Measurements from ENCODE around the gene DNAH7. TPM values are rescaled to one million over a fixed set of nuclear protein-coding genes. Genes with fewer than 3 reads are reported as not detected.

The DNAH7 gene
- total RNA-seq, 6 experiments from 2014 or later, result 0.12 to 0.35 (median 0.26) TPM

GRCh38 chr2:195766691-195767090 lies 301.9 kb downstream of the DNAH7 start:
- no peaks in the 10 kb centered on the region for H3K9me3 ChIP-seq
- H3K36me3 ChIP-seq, result no peaks in the 10 kb centered on the region
- H3K27ac ChIP-seq, result no peak overlapping the region
- H3K4me1 ChIP-seq, result no peaks in the 10 kb centered on the region
- intact Hi-C loops (cut with DNase I), result no loop called here
- DNase-seq, result no peak
- no peak overlapping the region for H3K4me3 ChIP-seq
- ATAC-seq, result no peak
- H3K27me3 ChIP-seq, result no peaks in the 10 kb centered on the region
- 94% methylated on average over 1 of the region's 1 CpG for WGBS (ENCODE audit: insufficient coverage, low coverage, low lambda C conversion rate, missing lambda C conversion rate)
- TF ChIP-seq POLR2A (IDR thresholded peaks at IDR 0.05), result no peak
- no peak for TF ChIP-seq CTCF (IDR thresholded peaks at IDR 0.05)

- Histone ChIP-seq H3K27ac (no peak overlapping the region), H3K36me3 (no peaks in the 10 kb centered on the region), H3K4me1 (no peaks in the 10 kb centered on the region), H3K4me3 (no peak overlapping the region), H3K27me3 (no peaks in the 10 kb centered on the region), H3K9me3 (no peaks in the 10 kb centered on the region)
- intact Hi-C loops (cut with DNase I), result no loop called here
- TF ChIP-seq POLR2A (IDR thresholded peaks at IDR 0.05), result no peak
- TF ChIP-seq CTCF (IDR thresholded peaks at IDR 0.05), result no peak
- ATAC-seq, result no peak
- DNase-seq, result no peak
Measured at GRCh38 chr2:195763866-195764265, 304.8 kb downstream of the DNAH7 start.

GRCh38 chr2:195759877-195760276 lies 308.8 kb downstream of the DNAH7 start:
- Histone ChIP-seq H3K36me3 (no peaks in the 10 kb centered on the region), H3K4me1 (no peaks in the 10 kb centered on the region), H3K4me3 (no peak overlapping the region), H3K27me3 (no peaks in the 10 kb centered on the region), H3K27ac (no peak overlapping the region), H3K9me3 (no peaks in the 10 kb centered on the region)
- WGBS (ENCODE audit: insufficient coverage, low coverage, low lambda C conversion rate, missing lambda C conversion rate), result 70% methylated on average over 1 of the region's 1 CpG
- no peak for DNase-seq
- ATAC-seq, result no peak
- TF ChIP-seq POLR2A (IDR thresholded peaks at IDR 0.05) (no peak), CTCF (IDR thresholded peaks at IDR 0.05) (no peak)
- intact Hi-C loops (cut with DNase I), result no loop called here

- Histone ChIP-seq H3K4me3 (no peak overlapping the region), H3K36me3 (no peaks in the 10 kb centered on the region), H3K4me1 (no peaks in the 10 kb centered on the region), H3K9me3 (no peaks in the 10 kb centered on the region), H3K27ac (no peak overlapping the region), H3K27me3 (no peaks in the 10 kb centered on the region)
- intact Hi-C loops (cut with DNase I), result no loop called here
- TF ChIP-seq CTCF (IDR thresholded peaks at IDR 0.05) (no peak), POLR2A (IDR thresholded peaks at IDR 0.05) (no peak)
- DNase-seq (no peak), ATAC-seq (no peak)
- no CpG with 5 or more reads among the region's 3 CpGs for WGBS (ENCODE audit: insufficient coverage, low coverage, low lambda C conversion rate, missing lambda C conversion rate)
Measured at GRCh38 chr2:195758846-195759245, 309.8 kb downstream of the DNAH7 start.
